CD14-positive monocyte (primary cell): ENCODE measurements around the gene MMEL1. TPM values are rescaled to one million over a fixed set of nuclear protein-coding genes. Genes with fewer than 3 reads are reported as not detected.

Experiments
- DNase-seq, 3 donors: peaks; one replicate each; pipeline ENCODE4 v3.0.0-alpha.2; 2011 to 2022
- H2AFZ ChIP-seq: 2 replicates; pipeline ENCODE4 v1.6.0; 2012; ENCODE audit warnings: mild to moderate bottlenecking, low read depth, low read length, inconsistent platforms; ENCODE audit not compliant: insufficient read depth, poor library complexity, severe bottlenecking
- H3K27ac ChIP-seq, 2 donors: 1 replicate in 1 of 2; 2 replicates in 1 of 2; pipeline ENCODE4 v1.5.1; 2012 to 2013; ENCODE audit warnings: low read length in 2 of 2, control low read depth in 1 of 2, inconsistent platforms in 1 of 2, low read depth in 1 of 2, mild to moderate bottlenecking in 1 of 2
- H3K27me3 ChIP-seq, 2 donors: one replicate each; pipeline versions ENCODE4 v1.6.0 to v1.6.1; 2011 to 2013; ENCODE audit warnings: low read length in 2 of 2; ENCODE audit not compliant: control insufficient read depth in 2 of 2, insufficient read depth in 2 of 2
- H3K36me3 ChIP-seq, 2 donors: replicated peaks in 1 of 2; 1 replicate in 1 of 2; 2 replicates in 1 of 2; pipeline versions ENCODE4 v1.5.1 to v1.6.1; 2012 to 2013; ENCODE audit warnings: low read length in 2 of 2, control low read depth in 1 of 2, inconsistent platforms in 1 of 2, mild to moderate bottlenecking in 1 of 2; ENCODE audit not compliant: insufficient read depth in 2 of 2, control insufficient read depth in 1 of 2
- H3K4me1 ChIP-seq, 2 donors: 1 replicate in 1 of 2; 2 replicates in 1 of 2; pipeline versions ENCODE4 v1.5.1 to v1.6.1; 2012 to 2013; ENCODE audit warnings: low read length in 2 of 2, control low read depth in 1 of 2, inconsistent platforms in 1 of 2, mild to moderate bottlenecking in 1 of 2, moderate library complexity in 1 of 2; ENCODE audit not compliant: insufficient read depth in 2 of 2, control insufficient read depth in 1 of 2
- H3K4me2 ChIP-seq: replicated peaks from 2 replicates; pipeline ENCODE3; 2012; ENCODE audit warnings: low read length, moderate library complexity, mild to moderate bottlenecking; ENCODE audit not compliant: poor library complexity, severe bottlenecking; ENCODE audit errors: extremely low read depth
- H3K4me3 ChIP-seq, 3 experiments: fragments of 200-600 bp in 1 of 3; sonication (generic) in 1 of 3; replicated peaks in 1 of 3; 1 replicate in 2 of 3; 2 replicates in 1 of 3; pipeline ENCODE4 v1.5.1; 2011 to 2013; ENCODE audit warnings: low read length in 3 of 3, mild to moderate bottlenecking in 3 of 3, control low read depth in 2 of 3, low read depth in 2 of 3, inconsistent platforms in 1 of 3, moderate library complexity in 1 of 3
- H3K79me2 ChIP-seq: 2 replicates; pipeline ENCODE4 v1.6.0; 2012; ENCODE audit warnings: mild to moderate bottlenecking, control low read depth, inconsistent platforms, low read length, moderate library complexity; ENCODE audit not compliant: insufficient read depth
- H3K9ac ChIP-seq: 2 replicates; pipeline ENCODE4 v1.6.0; 2017; ENCODE audit warnings: low read length, mild to moderate bottlenecking; ENCODE audit not compliant: insufficient read depth, poor library complexity, severe bottlenecking
- H3K9me3 ChIP-seq, 2 donors: replicated peaks in 1 of 2; 1 replicate in 1 of 2; 2 replicates in 1 of 2; pipeline versions ENCODE4 v1.5.1 to v1.6.1; 2012 to 2013; ENCODE audit warnings: low read length in 2 of 2, control low read depth in 1 of 2; ENCODE audit not compliant: control insufficient read depth in 1 of 2, insufficient read depth in 1 of 2
- H4K20me1 ChIP-seq: 2 replicates; pipeline ENCODE4 v1.6.0; 2012; ENCODE audit warnings: mild to moderate bottlenecking, low read length, control low read depth, moderate library complexity; ENCODE audit not compliant: insufficient read depth
- H3K27ac Mint-ChIP-seq, 7 donors: one replicate each; pipeline ENCODE4 v1.8.0; 2020; ENCODE audit warnings: mild to moderate bottlenecking in 7 of 7, mixed read lengths in 7 of 7, moderate library complexity in 6 of 7, inconsistent platforms in 2 of 7
- H3K27me3 Mint-ChIP-seq, 3 donors: one replicate each; pipeline ENCODE4 v1.8.0; 2021 to 2022; ENCODE audit warnings: low read depth in 3 of 3, mild to moderate bottlenecking in 3 of 3, mixed read lengths in 3 of 3, moderate library complexity in 3 of 3, inconsistent platforms in 1 of 3
- H3K36me3 Mint-ChIP-seq, 2 donors: one replicate each; pipeline ENCODE4 v1.8.0; 2020; ENCODE audit warnings: mixed read lengths in 2 of 2, inconsistent platforms in 1 of 2, mild to moderate bottlenecking in 1 of 2
- H3K4me1 Mint-ChIP-seq: one replicate; pipeline ENCODE4 v1.8.0; 2020; ENCODE audit warnings: mild to moderate bottlenecking, mixed read lengths
- H3K4me3 Mint-ChIP-seq, 2 donors: one replicate each; pipeline ENCODE4 v1.8.0; 2020; ENCODE audit warnings: mild to moderate bottlenecking in 2 of 2, mixed read lengths in 2 of 2, moderate library complexity in 1 of 2
- H3K9me3 Mint-ChIP-seq, 7 donors: one replicate each; pipeline ENCODE4 v1.8.0; 2020 to 2022; ENCODE audit warnings: mixed read lengths in 7 of 7, mild to moderate bottlenecking in 6 of 7, moderate library complexity in 6 of 7, inconsistent platforms in 2 of 7
- CTCF ChIP-seq: fragments of 200-600 bp; IDR thresholded peaks from one replicate; pipeline ENCODE4 v1.8.0; 2022; ENCODE audit warnings: antibody characterized with exemption, mild to moderate bottlenecking
- WGBS: methylation state at CpG from one replicate; pipeline ENCODE4 v1.1.5; 2013; ENCODE audit warnings: missing lambda C conversion rate; ENCODE audit not compliant: insufficient coverage; 5-methylcytosine and 5-hydroxymethylcytosine counted together
- intact Hi-C, 2 donors: fragments of 100-400 bp; cut with micrococcal nuclease; formaldehyde crosslinking; loops; one replicate each; pipeline versions ENCODE4 v1.15.0 to v1.15.1; 2023
- polyA plus RNA-seq, 3 donors: library from polyadenylated mRNA; depleted of rRNA in 1 of 3; unstranded in 2 of 3; stranded (reverse) in 1 of 3; fragments of 300-500 nt in 2 of 3; fragments of >200 nt in 1 of 3; fragmentation: Illumina TruSeq in 2 of 3; gene quantifications; 1 replicate in 2 of 3; 2 replicates in 1 of 3; pipeline ENCODE4 v1.2.3, GENCODE V29; 2012 to 2021

MMEL1 gene
- polyA plus RNA-seq, 3 donors, result 1.1 to 4.4 (median 1.9) TPM

DNA sequence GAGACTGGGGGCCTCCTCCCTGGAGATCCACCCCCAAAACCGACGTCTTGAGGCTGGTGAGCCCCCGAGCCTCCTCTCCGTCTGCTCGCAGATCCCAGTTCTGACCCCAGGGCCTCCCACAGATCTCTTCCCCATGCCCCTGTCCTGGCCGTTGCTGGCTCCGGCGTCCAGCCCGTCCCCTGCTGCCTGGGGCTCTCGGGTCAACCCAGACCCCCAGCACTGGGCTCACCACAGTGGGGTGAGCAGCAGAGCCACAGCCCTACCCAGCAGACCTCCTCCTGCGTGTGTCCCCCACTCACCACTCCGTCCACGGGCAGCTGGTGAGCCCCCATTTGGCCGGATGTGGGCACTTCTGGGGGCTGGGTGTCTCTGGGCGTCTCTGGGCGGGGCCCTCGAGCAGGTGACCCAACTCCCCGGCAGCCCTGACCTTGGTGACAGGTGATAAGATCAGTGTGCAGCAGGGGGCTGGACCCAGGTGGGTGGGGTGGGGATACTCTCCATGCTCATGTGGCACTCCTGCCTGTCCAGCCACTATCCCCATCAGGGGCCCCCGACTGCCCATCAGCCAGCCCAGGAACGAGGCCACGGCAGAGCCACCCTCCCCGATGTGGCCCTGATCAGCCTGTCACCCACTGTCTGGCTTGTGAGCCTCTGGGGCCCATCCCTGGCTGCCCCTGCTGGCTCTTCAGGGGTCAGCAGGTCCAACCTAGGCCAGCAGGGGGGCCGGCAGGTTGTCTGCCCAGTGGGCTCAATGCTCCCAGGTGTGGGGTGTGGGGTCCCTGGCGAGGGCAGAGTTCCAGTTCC lies 75.9 kb downstream of the MMEL1 start:
- Histone ChIP-seq H3K4me1 (peaks cover 35 to 39% of the 10 kb centered on the region in 2 donors), H3K79me2 (peaks cover 27% of the 10 kb centered on the region), H3K9me3 (no peaks in the 10 kb centered on the region), H3K27me3 (no peaks in the 10 kb centered on the region), H3K9ac (peak overlapping the region; percentile 93), H3K4me2 (peak overlapping the region; percentile 97), H4K20me1 (peaks cover 43% of the 10 kb centered on the region), H2AFZ (peak overlapping the region; percentile 69), H3K27ac (peak overlapping the region; percentile 96 to 97), H3K4me3 (peak overlapping the region; percentile 77 to 98 (median 82)), H3K36me3 (peaks cover 42 to 44% of the 10 kb centered on the region in 2 donors)
- intact Hi-C loops, result no loop called here
- Mint-ChIP-seq H3K4me3 (peak overlapping the region; percentile 93 to 96), H3K4me1 (peaks cover 26% of the 10 kb centered on the region), H3K27ac (peak overlapping the region; percentile 97 to 100 (median 98)), H3K27me3 (peaks cover 9 to 16% (median 14%) of the 10 kb centered on the region in 3 donors), H3K36me3 (peaks cover 31 to 43% of the 10 kb centered on the region in 2 donors), H3K9me3 (peaks cover 0 to 3% (median 0%) of the 10 kb centered on the region in 7 donors)
- no peak for DNase-seq
- 5% methylated on average over 15 of the region's 24 CpGs for WGBS
- peak; percentile 3 for TF ChIP-seq CTCF

- H3K79me2 ChIP-seq, result peaks cover 27% of the 10 kb centered on the region
- TF ChIP-seq CTCF, result no peak
- H3K27me3 Mint-ChIP-seq, result peaks cover 8 to 16% (median 14%) of the 10 kb centered on the region in 3 donors
- no peaks in the 10 kb centered on the region for H3K27me3 ChIP-seq
- H3K27ac Mint-ChIP-seq, result peak within 1 kb of the TSS; percentile 97 to 100 (median 98)
- peak within 1 kb of the TSS; percentile 69 for H2AFZ ChIP-seq
- under 1% methylated on average over 15 of the region's 16 CpGs for WGBS
- peaks cover 37% of the 10 kb centered on the region for H4K20me1 ChIP-seq
- H3K4me3 ChIP-seq, result peak within 1 kb of the TSS; percentile 77 to 98 (median 82)
- peaks cover 27 to 38% of the 10 kb centered on the region in 2 donors for H3K36me3 Mint-ChIP-seq
- peaks cover 0 to 3% (median 0%) of the 10 kb centered on the region in 7 donors for H3K9me3 Mint-ChIP-seq
- peaks cover 24% of the 10 kb centered on the region for H3K4me1 Mint-ChIP-seq
- peaks cover 36 to 38% of the 10 kb centered on the region in 2 donors for H3K36me3 ChIP-seq
- peak within 1 kb of the TSS; percentile 93 for H3K9ac ChIP-seq
- peaks cover 35 to 39% of the 10 kb centered on the region in 2 donors for H3K4me1 ChIP-seq
- peak within 1 kb of the TSS; percentile 93 to 96 for H3K4me3 Mint-ChIP-seq
- peak; percentile 69 to 75 (median 75) for DNase-seq
- H3K4me2 ChIP-seq, result peak within 1 kb of the TSS; percentile 97
- intact Hi-C loops, result no loop called here
- peak within 1 kb of the TSS; percentile 96 to 97 for H3K27ac ChIP-seq
- no peaks in the 10 kb centered on the region for H3K9me3 ChIP-seq
Observed at GRCh38 chr1:2556277-2556677, 76.5 kb downstream of the MMEL1 start, which contains the start of gene TNFRSF14. TSS of gene TNFRSF14 (plus strand) at chr1:2556371. CDS start at chr1:2556665, 294 bp downstream.
